ENCODE measurements around the gene TAGLN. TPM values are rescaled to one million over a fixed set of nuclear protein-coding genes. Genes with fewer than 3 reads are reported as not detected.

Gene TAGLN
- total and polyA plus RNA-seq, 9 of the 15 experiments (the other 6 are each of a cell fraction or from before 2014, with no cell fraction given) = 0.21 to 4.9 (median 1.1) TPM

- TF ChIP-seq CBX8 (IDR thresholded peaks at IDR 0.05; ENCODE audit: borderline replicate concordance, extremely low read depth, low read depth, low read length, poor library complexity, severe bottlenecking) = no peak
- TF ChIP-seq, protein P1, sequence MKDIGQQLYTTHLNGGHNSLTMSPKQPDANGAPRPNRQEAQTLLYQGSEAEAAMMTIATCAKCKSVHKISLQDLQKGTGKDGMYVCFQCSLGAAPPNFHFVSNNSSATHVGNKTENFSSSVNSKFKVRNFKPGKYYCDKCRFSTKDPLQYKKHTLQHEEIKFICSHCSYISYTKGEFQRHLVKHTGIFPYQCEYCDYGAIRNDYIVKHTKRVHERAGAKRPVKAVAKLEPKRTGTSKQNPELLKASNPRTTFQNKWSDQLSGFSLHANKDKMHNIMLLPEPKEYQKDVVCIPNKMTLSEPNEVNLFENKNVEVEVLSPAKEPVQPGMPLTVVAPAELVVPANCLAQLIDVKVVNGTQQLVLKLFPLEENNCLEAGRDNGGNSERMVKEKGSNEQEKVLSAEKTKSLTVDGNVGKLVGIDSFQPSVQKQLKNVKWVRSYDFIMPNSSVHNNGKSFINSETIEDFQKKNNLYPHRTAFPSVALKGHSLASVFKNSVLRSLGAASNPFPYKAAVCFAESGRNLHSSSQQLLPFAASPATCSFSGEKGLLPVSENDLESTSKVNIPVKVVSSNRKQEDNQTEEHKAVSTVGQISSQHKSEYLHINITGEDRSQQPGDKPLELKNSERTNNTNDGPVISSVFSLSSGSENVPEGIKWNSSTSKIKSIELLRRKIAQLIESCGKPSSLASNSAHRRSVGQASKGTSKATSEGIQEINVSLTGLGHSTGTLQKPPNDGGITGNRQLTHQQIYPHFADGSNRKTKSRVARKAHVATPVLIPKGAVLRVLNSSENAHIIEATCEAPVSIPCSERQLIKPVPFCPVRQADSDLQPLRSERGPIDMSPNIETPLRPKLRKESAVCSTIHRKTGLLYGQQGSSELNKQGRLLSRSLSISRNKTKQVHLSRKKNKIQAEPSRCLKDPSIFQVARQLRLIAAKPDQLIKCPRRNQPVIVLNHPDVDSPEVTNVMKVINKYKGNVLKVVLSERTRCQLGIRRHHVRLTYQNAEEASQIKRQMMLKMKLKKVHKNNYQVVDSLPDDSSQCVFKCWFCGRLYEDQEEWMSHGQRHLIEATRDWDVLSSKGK (CRISPR knock-in tag; IDR thresholded peaks at IDR 0.05) = no peak
- TF ChIP-seq, protein P2, sequence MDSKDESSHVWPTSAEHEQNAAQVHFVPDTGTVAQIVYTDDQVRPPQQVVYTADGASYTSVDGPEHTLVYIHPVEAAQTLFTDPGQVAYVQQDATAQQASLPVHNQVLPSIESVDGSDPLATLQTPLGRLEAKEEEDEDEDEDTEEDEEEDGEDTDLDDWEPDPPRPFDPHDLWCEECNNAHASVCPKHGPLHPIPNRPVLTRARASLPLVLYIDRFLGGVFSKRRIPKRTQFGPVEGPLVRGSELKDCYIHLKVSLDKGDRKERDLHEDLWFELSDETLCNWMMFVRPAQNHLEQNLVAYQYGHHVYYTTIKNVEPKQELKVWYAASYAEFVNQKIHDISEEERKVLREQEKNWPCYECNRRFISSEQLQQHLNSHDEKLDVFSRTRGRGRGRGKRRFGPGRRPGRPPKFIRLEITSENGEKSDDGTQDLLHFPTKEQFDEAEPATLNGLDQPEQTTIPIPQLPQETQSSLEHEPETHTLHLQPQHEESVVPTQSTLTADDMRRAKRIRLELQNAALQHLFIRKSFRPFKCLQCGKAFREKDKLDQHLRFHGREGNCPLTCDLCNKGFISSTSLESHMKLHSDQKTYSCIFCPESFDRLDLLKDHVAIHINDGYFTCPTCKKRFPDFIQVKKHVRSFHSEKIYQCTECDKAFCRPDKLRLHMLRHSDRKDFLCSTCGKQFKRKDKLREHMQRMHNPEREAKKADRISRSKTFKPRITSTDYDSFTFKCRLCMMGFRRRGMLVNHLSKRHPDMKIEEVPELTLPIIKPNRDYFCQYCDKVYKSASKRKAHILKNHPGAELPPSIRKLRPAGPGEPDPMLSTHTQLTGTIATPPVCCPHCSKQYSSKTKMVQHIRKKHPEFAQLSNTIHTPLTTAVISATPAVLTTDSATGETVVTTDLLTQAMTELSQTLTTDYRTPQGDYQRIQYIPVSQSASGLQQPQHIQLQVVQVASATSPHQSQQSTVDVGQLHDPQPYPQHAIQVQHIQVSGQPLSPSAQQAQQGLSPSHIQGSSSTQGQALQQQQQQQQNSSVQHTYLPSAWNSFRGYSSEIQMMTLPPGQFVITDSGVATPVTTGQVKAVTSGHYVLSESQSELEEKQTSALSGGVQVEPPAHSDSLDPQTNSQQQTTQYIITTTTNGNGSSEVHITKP (IDR thresholded peaks at IDR 0.05; ENCODE audit: partially characterized antibody) = peak; percentile 93
- peak; percentile 39; the same call in 1 of the 2 replicates for TF ChIP-seq ARID4B (CRISPR knock-in tag; IDR thresholded peaks at IDR 0.05)
- TF ChIP-seq ZFX (CRISPR knock-in tag; IDR thresholded peaks at IDR 0.05) = peak; percentile 59; the same call in 1 of the 2 replicates
- TF ChIP-seq SP2 (IDR thresholded peaks at IDR 0.05; ENCODE audit: extremely low read depth, low read depth, low read length, poor library complexity, severe bottlenecking) = no peak
- peak in 1 of 2 experiments; percentile 38; a peak in 1 of 4 replicates for TF ChIP-seq NONO (IDR thresholded peaks at IDR 0.05; ENCODE audit: low read depth in 2 of 2, low read length in 1 of 2)
- no peak for TF ChIP-seq FOSL1 (tag; conservative IDR thresholded peaks at IDR 0.05)
- no peak for TF ChIP-seq TAF15 (IDR thresholded peaks at IDR 0.05; ENCODE audit: low read depth, low read length)
- peak; percentile 27 for TF ChIP-seq NFIC (IDR thresholded peaks at IDR 0.05)
- no peak for TF ChIP-seq GTF2A2 (tag; IDR thresholded peaks at IDR 0.05)
These were observed 20.7 kb upstream of the TAGLN start, which contains the start of gene SIDT2 (continued) for GRCh38 chr11:117178210-117179034.

All from K562 (cell line).